ENCODE results near the gene EFHC2.

DNA sequence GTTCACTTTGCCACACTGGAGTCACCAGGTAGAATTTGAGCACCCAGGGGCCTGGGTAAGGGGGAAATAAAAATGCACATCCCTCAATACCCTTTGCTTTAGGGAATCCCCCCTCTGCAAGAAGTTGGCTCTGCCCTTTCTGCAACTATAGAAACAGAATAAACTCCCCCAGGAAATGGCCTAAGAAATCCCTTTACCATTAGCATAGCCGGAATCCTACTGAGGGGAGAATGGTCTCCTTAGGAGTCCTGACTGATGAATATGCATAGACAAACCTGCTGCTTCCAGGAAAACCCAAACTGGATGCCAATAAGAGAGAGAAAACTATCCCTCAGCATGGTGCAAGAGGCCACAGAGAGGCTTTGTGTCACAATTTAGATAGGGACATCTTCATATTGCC, 11.0 kb downstream of the EFHC2 start:
- no peak for TF ChIP-seq CTCF (conservative IDR thresholded peaks at IDR 0.05 in 1 of 2, IDR thresholded peaks at IDR 0.05 in 1 of 2; ENCODE audit: low read depth in 1 of 2, low read length in 2 of 2)
- TF ChIP-seq EZH2 (IDR thresholded peaks at IDR 0.05; ENCODE audit: low read length, missing control alignments): no peak
